ENCODE results near the gene TTC36. TPM values are rescaled to one million over a fixed set of nuclear protein-coding genes. Genes with fewer than 3 reads are reported as not detected.
"Not testable (repeated sequence)": the region's sequence is repeated elsewhere in the genome, so short reads cannot be mapped to it uniquely, and the experiment has no call there.

Gene TTC36
- total and polyA plus RNA-seq, 2 of the 13 experiments (the other 11 are each of a cell fraction or from before 2014, with no cell fraction given), result 0.13 to 0.40 TPM

DNA sequence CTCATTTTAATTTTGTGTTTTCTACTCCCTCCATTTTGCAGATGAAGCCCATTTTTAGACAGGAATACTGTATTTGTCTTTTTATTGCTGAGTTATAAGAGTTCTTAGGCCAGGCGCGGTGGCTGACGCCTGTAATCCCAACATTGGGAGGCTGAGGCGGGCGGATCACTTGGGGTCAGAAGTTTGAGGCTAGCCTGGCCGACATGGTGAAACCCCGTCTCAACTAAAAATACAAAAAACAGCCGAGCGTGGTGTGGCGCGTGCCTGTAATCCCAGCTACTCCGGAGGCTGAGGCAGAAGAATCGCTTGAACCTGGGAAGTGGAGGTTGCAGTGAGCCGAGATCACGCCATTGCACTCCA lies 44.4 kb downstream of the TTC36 start:
- FAIRE-seq; ATAC-seq; DNase-seq (ENCODE audit: low spot score); H3K27me3 ChIP-seq (ENCODE audit: control insufficient read depth in 1 of 2, insufficient read depth in 2 of 2, low read length in 2 of 2); H3K36me3 ChIP-seq (replicated peaks in 1 of 2; ENCODE audit: control insufficient read depth in 1 of 2, insufficient read depth in 2 of 2, low read length in 2 of 2); in situ Hi-C loops (cut with HindIII; ENCODE audit: extremely low pct_ligation_motif_present, low pct_unique_long_range_greater_than_20kb); H3K9me3 ChIP-seq (ENCODE audit: low read length); CTCF ChIA-PET (ENCODE audit: low intra/inter-chr PET ratio, low total read pairs); H2AFZ ChIP-seq (ENCODE audit: low read length): not testable (repeated sequence)
- Histone ChIP-seq H3K4me3 (replicated peaks in 1 of 3; ENCODE audit: insufficient read depth in 1 of 3, low read depth in 2 of 3, low read length in 3 of 3) (peak overlapping the region; percentile 68 to 97 (median 94)), H3K27ac (ENCODE audit: extremely low read length, insufficient read depth, low read length) (peak overlapping the region; percentile 95), H3K9ac (ENCODE audit: insufficient read depth, low read depth, low read length) (peak overlapping the region; percentile 100; the same call in 1 of the 2 replicates), H3K79me2 (ENCODE audit: insufficient read depth, low read length) (peaks cover 45% of the 10 kb centered on the region), H4K20me1 (ENCODE audit: insufficient read depth, low read length) (peaks cover 33% of the 10 kb centered on the region), H3K4me1 (ENCODE audit: insufficient read depth, low read length) (peaks cover 47% of the 10 kb centered on the region), H3K4me2 (ENCODE audit: low read depth, low read length) (peak overlapping the region; percentile 67)
- POLR2A ChIA-PET, result interaction anchor here (0.7 to 2.7 kb wide), 6 partner anchors 28 to 50 kb away, joined by 3 to 17 read pairs (median 6); partner anchors contain the start of gene TMEM25
- WGBS (ENCODE audit: low lambda C conversion rate), result 31% methylated on average over 15 of the region's 15 CpGs
- BruUV-seq (replicated peaks), result TSS peak; percentile 85
- intact Hi-C loops (cut with micrococcal nuclease; ENCODE audit: unreplicated experiment), result loop anchor here (5.0 kb wide), 1 partner anchor 36 kb away; the partner anchor contains the start of gene PHLDB1
- TF ChIP-seq ZNF350 (CRISPR knock-in tag; IDR thresholded peaks at IDR 0.05; ENCODE audit: borderline replicate concordance, low read depth), result 0 out of 2 replicates have a peak, but pooled peaks have one; percentile 1
- peak; percentile 81 for TF ChIP-seq ZMYM3 (CRISPR knock-in tag; IDR thresholded peaks at IDR 0.05)
- 0 out of 2 replicates have a peak, but pooled peaks have one; percentile 65 for TF ChIP-seq ZNF816 (CRISPR knock-in tag; IDR thresholded peaks at IDR 0.05; ENCODE audit: borderline replicate concordance)
- 0 out of 4 replicates have a peak, but pooled peaks of 1 of the 2 experiments have one; percentile 5 for TF ChIP-seq ATF4 (CRISPR knock-in tag; IDR thresholded peaks at IDR 0.05)
- peak; percentile 41; the same call in 1 of the 2 replicates for TF ChIP-seq ZNF460 (CRISPR knock-in tag; IDR thresholded peaks at IDR 0.05; ENCODE audit: borderline replicate concordance)
- TF ChIP-seq, protein P1, sequence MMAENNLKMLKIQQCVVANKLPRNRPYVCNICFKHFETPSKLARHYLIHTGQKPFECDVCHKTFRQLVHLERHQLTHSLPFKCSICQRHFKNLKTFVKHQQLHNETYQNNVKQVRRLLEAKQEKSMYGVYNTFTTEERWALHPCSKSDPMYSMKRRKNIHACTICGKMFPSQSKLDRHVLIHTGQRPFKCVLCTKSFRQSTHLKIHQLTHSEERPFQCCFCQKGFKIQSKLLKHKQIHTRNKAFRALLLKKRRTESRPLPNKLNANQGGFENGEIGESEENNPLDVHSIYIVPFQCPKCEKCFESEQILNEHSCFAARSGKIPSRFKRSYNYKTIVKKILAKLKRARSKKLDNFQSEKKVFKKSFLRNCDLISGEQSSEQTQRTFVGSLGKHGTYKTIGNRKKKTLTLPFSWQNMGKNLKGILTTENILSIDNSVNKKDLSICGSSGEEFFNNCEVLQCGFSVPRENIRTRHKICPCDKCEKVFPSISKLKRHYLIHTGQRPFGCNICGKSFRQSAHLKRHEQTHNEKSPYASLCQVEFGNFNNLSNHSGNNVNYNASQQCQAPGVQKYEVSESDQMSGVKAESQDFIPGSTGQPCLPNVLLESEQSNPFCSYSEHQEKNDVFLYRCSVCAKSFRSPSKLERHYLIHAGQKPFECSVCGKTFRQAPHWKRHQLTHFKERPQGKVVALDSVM (CRISPR knock-in tag; IDR thresholded peaks at IDR 0.05), result peak; percentile 96
- peak; percentile 62; the same call in 1 of the 2 replicates for TF ChIP-seq ZBTB38 (CRISPR knock-in tag; IDR thresholded peaks at IDR 0.05)

Measured in HepG2 (cell line).